Calu3 (cell line): ENCODE measurements around the gene MIB2. TPM values are rescaled to one million over a fixed set of nuclear protein-coding genes. Genes with fewer than 3 reads are reported as not detected.

Experiments
- BruUV-seq: library from RNA; stranded (reverse); fragments of 400-500 nt; replicated peaks from 2 replicates; lab custom pipeline; 2021; lab: Mats Ljungman, UMichigan
- CTCF ChIA-PET: fragments of 300-600 bp; sonication (Branson Sonifier 250); formaldehyde crosslinking; loops from one replicate; lab custom pipeline; 2022; ENCODE audit warnings: antibody characterized with exemption; lab: Charles Lee
- DNase-seq: peaks from one replicate; pipeline ENCODE4 v3.0.0; 2022
- H3K27ac Mint-ChIP-seq: one replicate; pipeline ENCODE4 v1.8.0; 2022; ENCODE audit warnings: mixed read lengths; ENCODE audit not compliant: unreplicated experiment
- H3K27me3 Mint-ChIP-seq: one replicate; pipeline ENCODE4 v1.8.0; 2022; ENCODE audit warnings: mixed read lengths; ENCODE audit not compliant: unreplicated experiment
- H3K36me3 Mint-ChIP-seq: one replicate; pipeline ENCODE4 v1.8.0; 2022; ENCODE audit warnings: mild to moderate bottlenecking, moderate library complexity, mixed read lengths; ENCODE audit not compliant: insufficient read depth, unreplicated experiment
- H3K4me1 Mint-ChIP-seq: one replicate; pipeline ENCODE4 v1.8.0; 2022; ENCODE audit warnings: mild to moderate bottlenecking, low read depth, mixed read lengths; ENCODE audit not compliant: unreplicated experiment
- H3K4me3 Mint-ChIP-seq: one replicate; pipeline ENCODE4 v1.8.0; 2022; ENCODE audit warnings: mild to moderate bottlenecking, low read depth, moderate library complexity, mixed read lengths; ENCODE audit not compliant: unreplicated experiment
- H3K9me3 Mint-ChIP-seq: one replicate; pipeline ENCODE4 v1.8.0; 2022; ENCODE audit warnings: low read depth, mixed read lengths; ENCODE audit not compliant: unreplicated experiment
- CTCF ChIP-seq: fragments of 200-600 bp; IDR thresholded peaks from one replicate; pipeline ENCODE4 v1.8.0; 2022; ENCODE audit warnings: antibody characterized with exemption; ENCODE audit not compliant: unreplicated experiment
- intact Hi-C: fragments of 100-400 bp; cut with micrococcal nuclease; formaldehyde crosslinking; loops from one replicate; pipeline ENCODE4 v1.10.0; 2022; ENCODE audit not compliant: unreplicated experiment
- total RNA-seq: library from RNA; stranded (reverse); gene quantifications from 2 replicates; pipeline ENCODE4 v1.2.3, GENCODE V29; 2022

The MIB2 gene
- total RNA-seq, 1 experiment from 2014 or later = 50.3 TPM

DNA sequence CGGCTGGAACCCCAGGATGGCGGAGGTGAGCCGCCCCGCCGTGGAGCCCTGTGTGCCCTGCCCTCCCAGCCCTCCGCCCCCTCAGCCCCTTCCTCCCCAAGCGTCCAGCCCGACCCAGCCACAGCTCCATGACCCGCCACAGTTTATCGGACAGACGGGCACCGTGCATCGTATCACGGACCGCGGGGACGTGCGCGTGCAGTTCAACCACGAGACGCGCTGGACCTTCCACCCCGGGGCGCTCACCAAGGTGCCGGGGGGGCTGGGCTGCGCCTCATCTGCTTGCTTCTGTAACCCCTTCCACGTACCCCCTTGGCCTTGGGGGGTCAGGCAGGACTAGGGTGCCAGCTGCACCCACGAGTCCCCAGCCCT is 10.1 kb downstream of the MIB2 start:
- Mint-ChIP-seq H3K9me3 (no peaks in the 10 kb centered on the region), H3K4me3 (no peak overlapping the region), H3K36me3 (peaks cover 5% of the 10 kb centered on the region), H3K27ac (no peak overlapping the region), H3K27me3 (no peaks in the 10 kb centered on the region), H3K4me1 (no peaks in the 10 kb centered on the region)
- CTCF ChIA-PET = no interaction called here
- intact Hi-C loops = no loop called here
- no peak for TF ChIP-seq CTCF
- no peak for DNase-seq
- no TSS peak for BruUV-seq

GRCh38 chr1:1625824-1626206 is 10.5 kb downstream of the MIB2 start:
- TF ChIP-seq CTCF = no peak
- DNase-seq = no peak
- Mint-ChIP-seq H3K27me3 (no peaks in the 10 kb centered on the region), H3K4me3 (no peak overlapping the region), H3K4me1 (no peaks in the 10 kb centered on the region), H3K9me3 (no peaks in the 10 kb centered on the region), H3K36me3 (peaks cover 5% of the 10 kb centered on the region), H3K27ac (no peak overlapping the region)
- CTCF ChIA-PET = no interaction called here
- no TSS peak for BruUV-seq
- intact Hi-C loops = no loop called here

GRCh38 chr1:1626207-1627141 is 11.2 kb downstream of the MIB2 start:
- H3K4me1 Mint-ChIP-seq = no peaks in the 10 kb centered on the region
- H3K9me3 Mint-ChIP-seq = no peaks in the 10 kb centered on the region
- H3K27ac Mint-ChIP-seq = no peak overlapping the region
- H3K4me3 Mint-ChIP-seq = no peak overlapping the region
- no TSS peak for BruUV-seq
- peaks cover 5% of the 10 kb centered on the region for H3K36me3 Mint-ChIP-seq
- CTCF ChIA-PET = no interaction called here
- no peak for DNase-seq
- H3K27me3 Mint-ChIP-seq = no peaks in the 10 kb centered on the region
- intact Hi-C loops = no loop called here
- TF ChIP-seq CTCF = no peak

- H3K27ac Mint-ChIP-seq = no peak overlapping the region
- H3K9me3 Mint-ChIP-seq = no peaks in the 10 kb centered on the region
- intact Hi-C loops = no loop called here
- no peak for TF ChIP-seq CTCF
- H3K36me3 Mint-ChIP-seq = peaks cover 5% of the 10 kb centered on the region
- no peaks in the 10 kb centered on the region for H3K4me1 Mint-ChIP-seq
- no peaks in the 10 kb centered on the region for H3K27me3 Mint-ChIP-seq
- CTCF ChIA-PET = no interaction called here
- BruUV-seq = no TSS peak
- no peak overlapping the region for H3K4me3 Mint-ChIP-seq
- DNase-seq = no peak
Measured at GRCh38 chr1:1627261-1627828, 12.0 kb downstream of the MIB2 start.
